ENCODE measurements around the gene TNC. TPM values are rescaled to one million over a fixed set of nuclear protein-coding genes. Genes with fewer than 3 reads are reported as not detected.

TNC gene
- total RNA-seq, 1 donor from 2014 or later, result 137 TPM

DNA sequence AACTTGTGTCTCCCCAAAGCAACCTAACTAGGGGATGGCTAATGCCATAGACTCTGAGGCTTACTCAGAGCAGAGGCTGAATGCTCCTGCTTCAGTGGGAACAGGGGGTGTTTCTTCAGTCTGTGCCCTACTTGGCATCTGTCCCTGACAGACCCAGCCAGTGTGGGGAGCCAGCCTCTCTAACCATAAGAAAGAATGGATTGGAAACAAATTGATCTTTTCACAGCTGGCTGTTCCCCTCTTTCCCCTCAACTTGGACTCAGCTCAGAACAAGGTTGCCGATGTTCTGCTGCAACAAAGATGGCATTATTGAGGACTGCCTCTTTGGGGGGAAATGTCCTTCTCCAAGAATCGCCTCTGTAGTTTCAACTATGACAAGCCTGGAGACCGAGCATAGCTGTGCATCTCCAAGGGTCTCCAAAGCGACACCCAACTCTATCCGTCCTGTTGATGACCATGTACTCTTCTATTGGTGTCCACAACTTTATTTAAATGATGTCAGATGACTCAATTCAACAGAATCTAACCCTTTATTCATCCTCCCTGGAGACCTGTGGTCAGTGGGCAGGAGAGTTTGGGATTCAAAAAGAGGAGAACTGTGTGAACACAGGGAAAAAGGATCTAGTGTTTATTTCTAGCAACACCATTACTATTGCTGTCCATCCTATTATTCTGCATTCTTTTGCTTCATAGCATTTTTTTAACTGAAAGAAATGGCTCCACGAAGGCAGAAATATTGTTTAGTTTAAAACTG, 24.7 kb upstream of the TNC start:
- intact Hi-C loops (cut with DNase I), result loop anchor here (10.0 kb wide), 1 partner anchor 382 kb away; no protein-coding TSS in a partner anchor
- H3K27ac ChIP-seq, result no peak overlapping the region

GRCh38 chr9:115142090-115142489, 24.1 kb upstream of the TNC start:
- peaks cover 3 to 4% of the 10 kb centered on the region in 2 donors for H3K4me1 ChIP-seq
- no peaks in the 10 kb centered on the region for H3K27me3 ChIP-seq
- no peak overlapping the region for H3K27ac ChIP-seq
- no peaks in the 10 kb centered on the region for H3K9me3 ChIP-seq
- TF ChIP-seq, protein P1, sequence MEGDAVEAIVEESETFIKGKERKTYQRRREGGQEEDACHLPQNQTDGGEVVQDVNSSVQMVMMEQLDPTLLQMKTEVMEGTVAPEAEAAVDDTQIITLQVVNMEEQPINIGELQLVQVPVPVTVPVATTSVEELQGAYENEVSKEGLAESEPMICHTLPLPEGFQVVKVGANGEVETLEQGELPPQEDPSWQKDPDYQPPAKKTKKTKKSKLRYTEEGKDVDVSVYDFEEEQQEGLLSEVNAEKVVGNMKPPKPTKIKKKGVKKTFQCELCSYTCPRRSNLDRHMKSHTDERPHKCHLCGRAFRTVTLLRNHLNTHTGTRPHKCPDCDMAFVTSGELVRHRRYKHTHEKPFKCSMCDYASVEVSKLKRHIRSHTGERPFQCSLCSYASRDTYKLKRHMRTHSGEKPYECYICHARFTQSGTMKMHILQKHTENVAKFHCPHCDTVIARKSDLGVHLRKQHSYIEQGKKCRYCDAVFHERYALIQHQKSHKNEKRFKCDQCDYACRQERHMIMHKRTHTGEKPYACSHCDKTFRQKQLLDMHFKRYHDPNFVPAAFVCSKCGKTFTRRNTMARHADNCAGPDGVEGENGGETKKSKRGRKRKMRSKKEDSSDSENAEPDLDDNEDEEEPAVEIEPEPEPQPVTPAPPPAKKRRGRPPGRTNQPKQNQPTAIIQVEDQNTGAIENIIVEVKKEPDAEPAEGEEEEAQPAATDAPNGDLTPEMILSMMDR (IDR thresholded peaks at IDR 0.05), result no peak
- H3K36me3 ChIP-seq, result no peaks in the 10 kb centered on the region
- DNase-seq (ENCODE audit: low spot score in 2 of 2), result no peak
- intact Hi-C loops (cut with DNase I), result loop anchor here (10.0 kb wide), 1 partner anchor 383 kb away; no protein-coding TSS in a partner anchor
- H3K4me3 ChIP-seq, result no peak overlapping the region

More for the DNA sequence above, 24.7 kb upstream of the TNC start:
- peaks cover 6 to 7% of the 10 kb centered on the region in 2 donors for H3K4me1 ChIP-seq
- H3K4me3 ChIP-seq, result no peak overlapping the region
- no peaks in the 10 kb centered on the region for H3K36me3 ChIP-seq
- DNase-seq (ENCODE audit: low spot score in 2 of 2), result no peak
- TF ChIP-seq, protein P1 (IDR thresholded peaks at IDR 0.05), result no peak
- H3K9me3 ChIP-seq, result no peaks in the 10 kb centered on the region
- no peaks in the 10 kb centered on the region for H3K27me3 ChIP-seq

- DNase-seq (ENCODE audit: low spot score in 2 of 2), result no peak
- TF ChIP-seq, protein P1 (IDR thresholded peaks at IDR 0.05), result no peak
- Histone ChIP-seq H3K4me3 (no peak overlapping the region), H3K27ac (no peak overlapping the region), H3K9me3 (no peaks in the 10 kb centered on the region), H3K4me1 (no peaks in the 10 kb centered on the region), H3K27me3 (no peaks in the 10 kb centered on the region), H3K36me3 (no peaks in the 10 kb centered on the region)
- intact Hi-C loops (cut with DNase I), result loop anchor here (10.0 kb wide), 1 partner anchor 383 kb away; no protein-coding TSS in a partner anchor
Measured at GRCh38 chr9:115141612-115142011, 23.7 kb upstream of the TNC start.

GRCh38 chr9:115138151-115138550, 20.2 kb upstream of the TNC start:
- H3K36me3 ChIP-seq, result no peaks in the 10 kb centered on the region
- no peak overlapping the region for H3K4me3 ChIP-seq
- no peak overlapping the region for H3K27ac ChIP-seq
- no peaks in the 10 kb centered on the region for H3K4me1 ChIP-seq
- intact Hi-C loops (cut with DNase I), result no loop called here
- no peak for DNase-seq (ENCODE audit: low spot score in 2 of 2)
- TF ChIP-seq, protein P1 (IDR thresholded peaks at IDR 0.05), result no peak
- H3K27me3 ChIP-seq, result no peaks in the 10 kb centered on the region
- H3K9me3 ChIP-seq, result no peaks in the 10 kb centered on the region

GRCh38 chr9:115137526-115137925, 19.6 kb upstream of the TNC start:
- Histone ChIP-seq H3K9me3 (no peaks in the 10 kb centered on the region), H3K4me1 (no peaks in the 10 kb centered on the region), H3K36me3 (no peaks in the 10 kb centered on the region), H3K4me3 (no peak overlapping the region), H3K27me3 (no peaks in the 10 kb centered on the region), H3K27ac (no peak overlapping the region)
- TF ChIP-seq, protein P1 (IDR thresholded peaks at IDR 0.05), result no peak
- no peak for DNase-seq (ENCODE audit: low spot score in 2 of 2)
- intact Hi-C loops (cut with DNase I), result no loop called here
